PC-3 (cell line): ENCODE measurements around the gene FAM43B.

Experiments
- CTCF ChIP-seq: fragments of 300-600 bp; sonication (generic); conservative IDR thresholded peaks from 2 replicates; pipeline ENCODE4 v1.5.1; 2017; ENCODE audit warnings: antibody characterized with exemption, low read depth, mild to moderate bottlenecking, low read length
- EZH2 ChIP-seq: fragments of 300-600 bp; sonication (generic); IDR thresholded peaks from one replicate; pipeline ENCODE4 v1.6.1; 2017; ENCODE audit warnings: antibody characterized with exemption, mild to moderate bottlenecking, low read length; ENCODE audit not compliant: unreplicated experiment

- TF ChIP-seq CTCF (no peak), EZH2 (no peak)
Observed at GRCh38 chr1:20573987-20574386, 21.6 kb downstream of the FAM43B start.
